Glomerular visceral epithelial cell (primary cell): ENCODE measurements around the gene DNM3.
A peak's percentile ranks its signal among the peaks of the same experiment; 100 is the strongest.
"Not testable (repeated sequence)": the region's sequence is repeated elsewhere in the genome, so short reads cannot be mapped to it uniquely, and the experiment has no call there.

Source experiments
- DNase-seq: peaks from one replicate; pipeline ENCODE4 v3.0.0-alpha.2; 2016; ENCODE audit errors: extremely low spot score

DNM3 gene

GRCh38 chr1:172024944-172025738 is 183.8 kb downstream of the DNM3 start:
- DNase-seq = not testable (repeated sequence)

- peak; percentile 59 for DNase-seq
Observed at GRCh38 chr1:172040466-172040865, 199.2 kb downstream of the DNM3 start.

- DNase-seq = no peak
Observed at GRCh38 chr1:172041102-172041501, 199.8 kb downstream of the DNM3 start.

GRCh38 chr1:172041742-172042141 is 200.4 kb downstream of the DNM3 start:
- no peak for DNase-seq

- no peak for DNase-seq
Observed at GRCh38 chr1:172043900-172044299, 202.6 kb downstream of the DNM3 start.

DNA sequence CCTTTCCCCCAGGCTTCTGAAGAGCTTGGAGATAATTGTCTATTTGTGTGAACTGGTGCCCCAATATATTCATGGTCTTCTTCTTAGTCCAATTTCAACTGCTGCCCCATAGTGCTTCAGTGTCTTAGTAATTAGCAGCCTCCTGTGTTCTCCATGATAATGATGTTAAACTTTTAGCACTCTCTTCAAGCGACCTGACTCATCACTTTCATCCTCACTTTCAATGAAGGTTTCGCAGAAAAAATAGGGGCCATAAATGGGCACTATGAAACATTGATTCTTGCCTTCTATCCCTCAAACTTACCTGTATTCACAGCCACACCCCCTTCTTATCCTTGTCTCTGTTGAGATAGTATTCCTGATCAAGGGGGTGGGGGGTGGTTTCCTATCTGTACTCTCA is 210.6 kb downstream of the DNM3 start:
- DNase-seq = no peak

GRCh38 chr1:172054172-172054571 is 212.9 kb downstream of the DNM3 start:
- DNase-seq = no peak

GRCh38 chr1:172055816-172056419 is 214.6 kb downstream of the DNM3 start:
- DNase-seq = not testable (repeated sequence)

GRCh38 chr1:172068334-172068733 is 227.0 kb downstream of the DNM3 start:
- DNase-seq = no peak

- no peak for DNase-seq
Observed at GRCh38 chr1:172069051-172069450, 227.8 kb downstream of the DNM3 start.

DNA sequence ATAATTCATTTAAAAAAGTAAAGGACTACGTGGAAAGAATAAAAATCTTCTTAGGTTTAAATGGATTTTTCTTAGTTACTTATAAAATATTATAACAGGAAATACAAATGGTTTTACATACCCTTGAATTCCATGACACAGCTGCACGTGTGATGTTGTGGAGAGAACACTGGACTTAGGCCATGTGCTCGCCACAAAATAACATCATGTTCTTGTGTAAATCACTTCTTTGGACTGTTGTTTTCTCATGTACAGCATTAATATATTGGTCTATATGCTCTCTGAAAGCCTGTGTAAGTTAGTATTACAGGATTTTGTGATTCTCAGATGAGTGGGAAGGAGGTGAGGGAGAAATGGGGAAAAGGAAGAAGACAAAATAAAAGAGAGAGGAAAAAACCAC is 228.2 kb downstream of the DNM3 start:
- no peak for DNase-seq

GRCh38 chr1:172070055-172070454 is 228.8 kb downstream of the DNM3 start:
- no peak for DNase-seq

DNA sequence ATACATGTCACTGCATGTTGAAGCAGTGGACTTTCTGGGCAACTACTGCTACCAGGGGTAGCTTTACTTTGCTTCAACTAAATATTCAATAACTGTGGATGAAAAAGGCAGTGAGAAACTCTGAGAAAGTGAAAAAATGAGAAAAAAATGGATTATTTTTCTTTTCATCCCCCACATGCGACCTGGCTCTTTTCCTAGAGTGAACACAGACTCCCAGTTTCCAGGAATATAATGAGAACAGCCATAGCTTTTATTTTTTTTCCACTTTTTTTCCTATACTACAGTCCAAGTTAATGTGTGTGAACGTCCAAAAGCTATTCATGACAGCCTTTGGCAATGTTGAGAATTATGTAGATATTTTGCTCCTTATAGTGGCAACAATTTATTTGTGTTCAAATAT is 230.4 kb downstream of the DNM3 start:
- no peak for DNase-seq

DNA sequence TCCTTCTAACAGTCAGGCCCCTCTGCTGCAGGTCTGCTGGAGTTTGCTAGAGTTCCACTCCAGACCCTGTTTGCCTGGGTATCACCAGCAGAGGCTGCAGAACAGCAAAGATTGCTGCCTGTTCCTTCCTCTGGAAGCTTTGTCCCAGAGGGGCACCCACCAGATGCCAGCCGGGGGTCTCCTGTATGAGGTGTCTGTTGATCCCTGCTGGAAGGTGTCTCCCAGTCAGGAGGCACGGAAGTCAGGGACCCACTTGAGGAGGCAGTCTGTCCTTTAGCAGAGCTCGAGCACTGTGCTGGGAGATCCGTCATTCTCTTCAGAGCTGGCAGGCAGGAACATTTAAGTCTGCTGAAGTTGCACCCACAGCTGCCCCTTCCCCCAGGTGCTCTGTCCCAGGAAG is 238.6 kb downstream of the DNM3 start:
- not testable (repeated sequence) for DNase-seq

DNA sequence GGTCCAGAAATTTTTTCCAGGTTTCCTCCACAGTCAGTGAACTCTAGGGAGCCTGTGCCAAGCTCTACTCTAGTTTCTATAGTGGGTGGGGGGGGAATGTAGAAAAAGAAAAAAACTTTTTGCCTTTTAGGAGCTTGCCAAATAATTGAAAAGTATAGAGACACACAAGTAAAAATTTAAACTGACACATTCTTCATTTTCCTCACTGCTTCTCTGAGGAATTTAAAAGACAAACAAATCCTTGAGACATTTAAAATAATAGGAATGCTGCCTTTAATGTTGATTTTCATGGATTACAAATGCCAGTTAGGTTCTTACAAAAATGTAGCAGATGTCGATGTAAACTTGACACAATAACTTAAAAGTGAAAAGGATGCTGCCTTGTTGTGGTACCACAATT is 241.9 kb downstream of the DNM3 start:
- DNase-seq = no peak

DNA sequence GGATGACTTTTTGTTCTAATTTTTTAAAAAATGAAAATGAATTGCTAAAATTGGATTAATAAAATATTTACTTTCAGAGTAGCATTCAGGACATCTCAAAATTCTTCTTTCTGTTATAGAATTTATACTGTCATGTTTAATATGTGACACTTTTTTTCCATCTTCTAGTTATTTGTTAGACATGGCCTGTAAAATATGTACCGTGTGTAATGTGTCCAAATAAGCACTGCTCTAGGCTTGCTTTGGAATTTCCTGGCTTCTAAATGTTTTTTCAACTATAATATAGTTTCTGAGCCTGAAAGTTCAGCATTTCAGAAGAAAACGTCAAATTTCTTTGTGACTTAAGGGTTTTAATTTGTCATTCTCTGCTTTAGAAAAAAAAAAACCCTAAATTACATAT is 243.6 kb downstream of the DNM3 start:
- DNase-seq = no peak

- DNase-seq = no peak
Observed at GRCh38 chr1:172085317-172085716, 244.0 kb downstream of the DNM3 start.

- no peak for DNase-seq
Observed at GRCh38 chr1:172086137-172086536, 244.8 kb downstream of the DNM3 start.

DNA sequence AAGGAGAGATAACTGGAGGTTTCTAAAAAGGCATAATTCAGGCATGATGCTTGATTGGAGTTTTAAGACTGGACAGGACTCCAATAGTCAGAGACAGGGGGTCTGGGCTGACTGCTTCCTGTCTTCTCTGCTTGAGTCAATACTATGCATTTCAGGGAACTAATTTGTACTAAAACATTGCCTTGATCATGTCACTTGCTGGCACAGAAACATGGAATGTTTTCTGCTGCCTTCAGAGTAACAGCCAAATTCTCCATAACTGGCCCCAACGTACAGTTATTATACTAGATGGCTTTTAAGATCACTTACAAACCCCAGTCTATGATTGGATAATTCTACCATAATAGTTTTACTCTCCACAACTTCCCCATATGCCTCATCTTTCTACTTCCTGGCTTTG is 247.0 kb downstream of the DNM3 start:
- DNase-seq = no peak

GRCh38 chr1:172089768-172090510 is 248.6 kb downstream of the DNM3 start:
- DNase-seq = peak; percentile 60

- DNase-seq = no peak
Observed at GRCh38 chr1:172090511-172090817, 249.2 kb downstream of the DNM3 start.

DNA sequence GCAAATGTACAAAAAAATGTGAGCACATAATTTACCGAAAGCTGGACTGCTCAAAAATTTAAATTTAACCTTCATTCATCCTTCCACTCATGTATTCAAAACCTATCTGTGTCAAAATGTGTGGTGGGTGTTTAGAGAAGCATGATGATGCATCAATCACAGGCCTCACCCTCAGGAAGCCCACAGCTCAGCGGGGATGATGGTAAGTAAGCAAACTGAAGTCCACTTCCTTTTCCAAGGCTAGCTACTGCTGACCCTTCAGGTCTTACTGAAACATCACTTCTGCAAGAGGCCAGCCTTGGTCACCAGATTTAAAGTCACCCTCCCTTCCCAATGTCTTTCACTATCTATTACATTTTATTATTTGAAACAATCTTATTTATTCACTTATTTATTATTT is 254.5 kb downstream of the DNM3 start:
- DNase-seq = no peak

GRCh38 chr1:172105230-172105629 is 263.9 kb downstream of the DNM3 start:
- no peak for DNase-seq
